GM18508 (cell line): ENCODE measurements around the gene ADAMTS17.
"Not testable (repeated sequence)": the region's sequence is repeated elsewhere in the genome, so short reads cannot be mapped to it uniquely, and the experiment has no call there.

Experiments used
- ATAC-seq: cut with Tn5 transposase; IDR thresholded peaks from one replicate; pipeline ENCODE4 v1.9.1; 2021; ENCODE audit warnings: moderate number of reproducible peaks; ENCODE audit not compliant: insufficient read depth, unreplicated experiment

ADAMTS17 gene

GRCh38 chr15:99943466-99943865 lies 398.3 kb downstream of the ADAMTS17 start:
- no peak for ATAC-seq

GRCh38 chr15:99932676-99933402 lies 408.9 kb downstream of the ADAMTS17 start:
- ATAC-seq: no peak

GRCh38 chr15:99931703-99932603 lies 409.8 kb downstream of the ADAMTS17 start:
- no peak for ATAC-seq

- no peak for ATAC-seq
Observed at GRCh38 chr15:99930696-99931095, 411.1 kb downstream of the ADAMTS17 start.

- no peak for ATAC-seq
Observed at GRCh38 chr15:99929266-99929665, 412.5 kb downstream of the ADAMTS17 start.

GRCh38 chr15:99928429-99928981 lies 413.3 kb downstream of the ADAMTS17 start:
- peak; percentile 49 for ATAC-seq

GRCh38 chr15:99926532-99926931 lies 415.2 kb downstream of the ADAMTS17 start:
- not testable (repeated sequence) for ATAC-seq

GRCh38 chr15:99925661-99926461 lies 415.9 kb downstream of the ADAMTS17 start:
- ATAC-seq: no peak

GRCh38 chr15:99923711-99924110 lies 418.1 kb downstream of the ADAMTS17 start:
- ATAC-seq: no peak
